Suprapubic skin (tissue), 3 donors: Measurements from ENCODE around the gene CHMP2B.

Source experiments
- CTCF ChIP-seq, 2 donors: fragments of 200-600 bp in 1 of 2; fragments of 450-650 bp in 1 of 2; sonication (generic) in 1 of 2; IDR thresholded peaks; one replicate each; pipeline ENCODE4 v1.5.1; 2016 to 2019; ENCODE audit warnings: antibody characterized with exemption in 2 of 2, mild to moderate bottlenecking in 1 of 2, moderate library complexity in 1 of 2
- EP300 ChIP-seq: sonication (generic); formaldehyde crosslinking; IDR thresholded peaks from one replicate; pipeline ENCODE4 v1.6.1; 2017; ENCODE audit warnings: antibody characterized with exemption
- POLR2A ChIP-seq, 2 donors: fragments of 450-650 bp; IDR thresholded peaks; one replicate each; pipeline ENCODE4 v1.6.1; 2017; ENCODE audit warnings: antibody characterized with exemption in 2 of 2, mild to moderate bottlenecking in 2 of 2, moderate library complexity in 2 of 2

- TF ChIP-seq CTCF (IDR thresholded peaks at IDR 0.05): no peak
- TF ChIP-seq POLR2A (IDR thresholded peaks at IDR 0.05): no peak
- TF ChIP-seq EP300: no peak
Observed at GRCh38 chr3:87191175-87191574, 35.9 kb upstream of the CHMP2B start.
